Skeletal muscle cell (primary cell): ENCODE measurements around the gene NBPF1.
"Not testable (repeated sequence)": the region's sequence is repeated elsewhere in the genome, so short reads cannot be mapped to it uniquely, and the experiment has no call there.

ENCODE experiments used
- DNase-seq: peaks from one replicate; pipeline ENCODE4 v3.0.0-alpha.2; 2010; ENCODE audit warnings: low read depth
- H3K4me3 ChIP-seq: 2 replicates; pipeline ENCODE4 v1.5.1; 2011; ENCODE audit warnings: low read depth, mild to moderate bottlenecking, control low read depth, low read length, moderate library complexity

The NBPF1 gene

DNA sequence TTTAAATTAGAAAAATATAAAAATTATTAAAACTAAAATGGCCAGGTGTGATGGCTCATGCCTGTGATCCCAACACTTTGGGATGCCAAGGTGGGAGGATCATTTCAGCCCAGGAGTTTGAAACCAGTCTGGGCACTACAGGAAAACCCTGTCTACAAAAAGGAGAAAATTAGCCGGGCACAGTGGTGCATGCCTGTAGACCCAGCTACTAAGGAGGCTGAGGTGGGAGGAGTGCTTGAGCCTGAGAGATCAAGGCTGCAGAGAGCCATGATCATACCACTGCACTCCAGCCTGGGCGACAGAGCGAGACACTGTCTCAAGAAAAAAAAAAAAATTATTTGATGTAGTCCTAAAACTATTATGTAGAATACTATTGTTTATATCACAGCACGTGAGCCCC is 3.6 kb downstream of the NBPF1 start:
- not testable (repeated sequence) for H3K4me3 ChIP-seq

DNA sequence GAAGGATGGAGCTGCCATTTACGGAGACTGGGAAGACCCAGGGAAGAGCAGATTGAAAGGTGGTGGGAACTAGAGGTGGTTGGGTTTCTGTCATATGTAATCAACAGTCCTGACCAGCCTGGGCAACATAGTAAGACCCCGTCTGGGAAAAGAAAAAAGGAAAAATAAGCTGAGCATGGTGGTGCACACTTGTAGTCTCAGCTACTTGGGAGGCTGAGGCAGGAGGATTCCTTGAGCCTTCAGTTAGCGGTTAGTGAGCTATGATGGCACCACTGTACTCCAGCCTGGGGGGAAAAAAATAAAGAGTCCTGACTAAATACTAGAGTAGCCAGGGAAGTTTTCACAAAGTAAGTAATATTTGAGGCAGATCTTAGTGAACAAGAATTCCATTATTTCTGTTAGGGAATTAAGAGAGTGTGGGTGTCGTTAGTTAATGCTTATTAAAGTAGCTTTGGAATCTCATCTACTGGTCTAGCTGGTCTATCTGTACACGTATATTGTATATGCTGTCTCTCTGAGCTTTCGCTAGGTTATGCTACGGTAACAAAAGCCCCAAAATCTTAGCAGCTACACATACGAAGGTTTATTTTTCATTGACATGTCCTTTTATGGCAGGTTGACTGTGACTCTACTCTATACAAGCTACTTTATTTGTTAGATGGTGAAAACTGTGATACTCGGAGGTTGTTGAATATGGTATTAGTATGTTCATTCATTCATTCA is 4.4 kb downstream of the NBPF1 start:
- no peak for DNase-seq
- H3K4me3 ChIP-seq: no peak overlapping the region

More for the DNA sequence above, 3.6 kb downstream of the NBPF1 start:
- not testable (repeated sequence) for DNase-seq

DNA sequence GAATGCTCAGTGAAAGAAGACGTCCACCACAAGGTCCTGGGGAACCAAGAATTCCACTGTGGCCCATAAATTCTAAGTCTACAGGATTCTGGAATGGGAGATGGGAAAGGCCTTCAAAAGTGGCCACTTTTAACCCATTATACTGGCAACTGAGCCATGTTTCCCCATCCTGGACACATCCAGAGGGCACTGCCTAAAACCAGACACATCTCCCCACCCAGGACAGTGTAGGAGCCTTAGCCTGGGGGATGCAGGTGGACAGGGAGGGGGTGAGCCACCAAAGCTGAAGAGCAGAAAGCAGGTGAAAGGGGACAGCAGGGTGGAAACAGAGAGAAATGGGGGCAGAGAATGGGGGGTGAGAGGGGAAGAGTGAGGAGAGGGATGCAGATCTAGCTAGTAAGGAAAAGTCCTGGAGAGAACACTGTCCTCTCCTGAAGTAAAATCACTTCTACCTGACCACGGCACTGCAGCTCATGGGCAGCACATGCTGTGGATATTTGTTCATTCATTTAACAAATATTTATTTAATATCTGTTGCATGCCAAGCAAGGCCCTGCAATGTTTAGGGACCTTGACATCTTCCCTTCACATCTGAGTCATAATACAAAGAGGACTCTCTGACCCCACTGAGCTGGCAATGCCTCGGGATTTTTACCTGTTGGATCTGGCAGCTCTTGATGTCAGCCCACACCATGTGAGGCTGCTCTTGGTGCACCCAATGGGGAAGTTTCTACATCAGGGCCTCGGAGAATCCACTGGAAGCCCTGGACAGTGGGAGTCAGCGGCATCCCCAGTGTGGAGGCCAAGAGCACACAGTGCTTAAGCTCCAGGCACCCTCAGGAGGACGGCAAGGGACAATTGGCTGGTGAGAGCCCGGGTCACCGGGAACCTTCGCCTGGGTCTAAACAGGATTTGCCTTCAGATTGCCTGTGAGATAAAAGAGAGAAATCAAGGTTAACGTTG is 5.2 kb downstream of the NBPF1 start:
- DNase-seq, H3K4me3 ChIP-seq: not testable (repeated sequence)

DNA sequence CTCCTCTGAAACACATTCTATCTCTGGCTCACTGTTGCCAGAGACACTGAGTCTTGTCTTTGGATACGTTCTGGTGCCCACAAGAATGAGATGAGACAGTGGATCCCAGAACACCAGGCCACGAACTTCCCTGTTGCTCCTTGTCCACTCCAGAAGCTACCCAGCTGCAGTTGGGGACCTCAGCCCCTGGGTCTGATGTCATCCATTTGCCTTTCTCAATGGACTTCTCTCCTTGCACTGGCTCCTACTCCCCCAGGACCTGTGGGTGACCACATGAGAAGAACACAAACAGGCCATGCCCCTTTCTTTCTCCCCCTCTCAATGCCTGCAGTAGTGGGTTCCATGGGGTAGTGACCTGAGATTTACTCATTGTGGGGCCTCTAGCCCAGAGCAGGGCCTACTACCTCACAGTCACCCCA is 5.9 kb downstream of the NBPF1 start:
- DNase-seq: no peak
- H3K4me3 ChIP-seq: no peak overlapping the region

DNA sequence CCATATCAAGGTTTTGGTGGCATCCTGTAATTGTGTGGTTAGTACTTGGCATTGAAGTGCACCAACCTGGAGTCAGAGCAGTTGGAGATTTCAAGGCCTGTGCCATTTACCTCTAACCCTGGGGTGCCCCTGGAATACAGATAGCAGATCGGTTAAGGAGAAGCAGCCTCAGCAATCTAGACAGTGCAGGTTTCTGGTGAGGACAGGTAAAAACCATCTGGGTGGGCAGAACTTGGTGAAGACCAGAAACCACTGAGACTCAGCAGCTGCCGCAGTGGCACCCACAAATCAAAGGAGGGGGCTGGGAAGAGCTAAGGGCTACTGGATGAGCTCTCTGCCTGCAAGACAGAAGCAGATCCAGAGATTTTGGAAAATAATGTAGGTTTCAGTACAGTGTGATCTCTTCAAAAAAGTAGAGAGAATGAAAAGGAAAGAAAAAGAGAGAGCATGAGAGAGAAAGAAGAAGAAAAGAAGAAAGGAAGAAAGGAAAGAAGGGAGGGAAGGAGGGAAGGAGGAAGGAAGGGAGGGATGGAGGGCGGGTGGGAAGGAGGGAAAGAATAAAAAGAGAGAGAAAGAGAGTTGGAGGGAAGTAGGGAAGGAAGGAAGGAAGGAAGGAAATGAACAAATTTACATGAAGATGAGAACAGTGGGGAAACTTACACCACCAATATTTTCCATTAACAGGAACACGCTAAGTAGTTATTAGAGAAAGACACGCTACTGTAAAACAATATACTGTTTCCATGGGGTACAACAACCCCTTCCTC is 6.5 kb downstream of the NBPF1 start:
- not testable (repeated sequence) for DNase-seq

DNA sequence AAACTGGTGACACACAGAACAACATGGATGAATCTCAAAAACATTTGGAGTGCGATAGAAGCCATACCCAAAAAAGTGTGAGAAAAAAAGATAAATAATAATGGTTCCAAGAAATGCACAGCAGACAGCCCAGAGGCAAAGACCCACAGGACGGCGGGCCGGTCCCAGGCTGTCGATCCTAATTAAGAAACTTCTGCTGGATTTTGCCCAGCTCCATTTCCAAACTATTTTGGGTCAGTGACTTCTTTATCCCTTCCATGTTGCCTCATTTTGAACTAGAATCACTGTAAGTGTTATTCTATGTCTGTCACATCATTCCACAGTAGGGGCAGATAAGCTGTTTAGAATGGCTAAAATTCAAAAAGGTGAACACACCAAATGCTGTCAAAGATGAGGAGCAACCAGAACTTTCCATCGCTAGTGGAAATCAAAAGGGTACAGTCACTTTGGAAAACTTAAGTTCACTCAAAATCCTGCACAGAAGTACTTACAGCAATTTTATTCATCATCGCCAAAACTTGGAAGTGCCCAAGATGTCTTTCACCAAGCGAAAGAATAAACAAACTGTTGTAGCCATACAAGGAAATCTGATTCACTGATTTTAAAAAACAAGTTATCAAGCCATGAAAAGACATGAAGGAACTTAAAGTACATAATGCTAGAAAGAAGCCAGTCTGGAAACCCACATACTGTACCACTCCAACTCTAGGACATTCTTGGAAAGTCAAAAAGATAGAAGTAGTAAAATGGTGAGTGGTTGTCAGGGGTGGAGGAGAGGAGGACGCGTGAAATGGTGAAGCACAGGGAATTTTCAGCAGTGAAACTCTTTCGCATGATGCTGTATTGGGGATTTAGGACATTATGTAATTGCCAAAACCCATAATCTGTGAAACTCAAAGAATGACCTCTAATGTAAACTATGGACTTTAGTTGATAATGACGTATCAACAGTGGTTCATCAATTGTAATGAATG is 7.5 kb downstream of the NBPF1 start:
- no peak overlapping the region for H3K4me3 ChIP-seq
- DNase-seq: no peak

More for the DNA sequence above, 6.5 kb downstream of the NBPF1 start:
- H3K4me3 ChIP-seq: not testable (repeated sequence)

DNA sequence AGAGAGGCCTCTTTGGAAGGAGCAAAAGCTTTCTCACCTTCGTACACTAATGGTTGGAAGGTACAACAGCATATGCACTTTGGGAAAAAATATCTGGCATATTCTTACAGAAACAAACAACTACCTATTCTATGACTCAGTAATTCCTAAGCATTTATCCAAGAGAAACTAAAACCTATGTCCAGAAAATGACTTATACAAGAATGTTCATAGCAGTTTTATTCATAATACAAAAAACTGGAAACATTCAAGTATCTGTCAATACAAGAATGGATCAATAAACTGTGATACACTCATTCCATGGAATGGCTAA is 8.2 kb downstream of the NBPF1 start:
- DNase-seq: no peak
- H3K4me3 ChIP-seq: no peak overlapping the region

DNA sequence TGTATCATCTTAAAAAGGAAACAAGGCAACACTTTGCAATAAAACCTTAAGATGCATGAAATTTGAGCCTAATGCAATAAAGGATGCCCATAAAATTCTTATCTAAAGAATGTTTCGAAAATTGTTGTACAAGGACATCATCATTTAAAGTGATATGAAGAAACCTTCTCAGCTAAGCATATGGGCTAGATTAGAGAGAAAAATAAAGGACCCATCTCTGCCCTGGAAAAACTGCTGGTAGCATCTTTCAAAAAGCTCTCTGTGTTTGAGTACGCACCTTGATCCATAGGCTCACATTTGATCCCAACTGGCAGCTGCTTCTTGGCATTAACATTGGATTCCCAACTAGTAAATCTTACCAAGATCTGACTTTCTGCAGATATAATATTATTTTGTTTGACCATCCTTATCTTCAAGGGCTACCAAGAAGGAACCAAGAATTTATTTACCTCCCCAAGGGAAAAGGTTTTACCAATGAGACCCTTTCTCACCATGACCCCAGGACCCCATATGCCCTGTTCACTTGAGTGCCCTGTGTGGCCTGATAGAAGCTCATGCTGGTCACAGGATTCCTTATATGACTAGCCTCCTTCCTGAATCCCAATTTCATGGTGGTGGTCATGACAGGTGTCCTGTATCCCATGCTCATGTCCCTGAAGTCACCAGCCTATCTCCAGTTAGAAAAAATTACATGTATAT is 8.7 kb downstream of the NBPF1 start:
- not testable (repeated sequence) for DNase-seq, H3K4me3 ChIP-seq

DNA sequence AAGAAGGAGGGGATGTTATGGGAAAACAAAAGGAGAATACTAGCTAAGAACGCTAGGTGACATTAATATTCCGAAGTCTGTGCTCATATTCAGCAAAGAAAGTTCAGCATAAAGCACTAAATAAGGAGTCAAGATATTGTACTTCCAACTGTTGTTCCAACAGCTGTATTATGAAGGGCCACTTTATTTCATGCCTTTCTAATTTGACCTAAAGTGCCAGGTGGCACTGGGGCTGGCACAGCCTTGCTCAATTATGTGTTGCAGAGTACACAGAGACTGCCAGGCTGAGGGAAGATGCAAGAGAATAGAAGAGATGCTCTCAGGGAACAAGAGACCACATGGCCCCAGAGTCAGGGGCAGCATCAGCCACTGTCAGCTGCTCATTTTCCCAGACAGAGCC is 9.7 kb downstream of the NBPF1 start:
- not testable (repeated sequence) for DNase-seq, H3K4me3 ChIP-seq

DNA sequence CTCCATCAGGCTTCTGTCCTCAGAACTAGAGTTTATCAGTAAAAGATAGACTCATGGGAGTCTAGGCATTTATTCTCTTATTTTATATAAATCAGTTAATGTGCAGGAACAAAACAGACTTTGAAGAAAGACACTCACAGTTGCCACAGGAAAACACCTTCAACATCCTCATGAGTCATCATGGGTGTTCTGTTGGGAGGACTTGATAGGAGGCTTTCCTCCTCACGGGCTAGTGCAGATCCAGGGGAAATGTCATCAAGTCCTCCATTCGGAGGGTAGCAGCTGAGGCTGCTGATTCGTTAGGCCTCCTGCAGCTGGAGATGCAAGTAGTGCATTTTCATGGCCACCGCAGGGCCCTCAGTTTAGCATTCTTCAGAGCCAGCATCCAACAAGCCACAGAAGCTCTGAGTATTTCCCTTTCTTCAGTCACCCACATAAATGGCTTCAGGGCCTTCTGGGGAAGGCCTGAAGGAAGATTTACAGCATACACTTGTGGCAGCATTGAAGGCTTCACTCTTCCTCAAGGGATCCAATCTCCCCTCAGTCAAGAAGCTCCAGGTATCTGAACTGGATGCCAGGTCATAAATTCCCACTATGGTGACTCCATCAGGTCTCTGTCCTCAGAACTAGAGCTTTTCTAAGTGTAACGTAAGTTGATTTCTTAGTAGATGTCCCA is 10.9 kb downstream of the NBPF1 start:
- not testable (repeated sequence) for DNase-seq, H3K4me3 ChIP-seq

DNA sequence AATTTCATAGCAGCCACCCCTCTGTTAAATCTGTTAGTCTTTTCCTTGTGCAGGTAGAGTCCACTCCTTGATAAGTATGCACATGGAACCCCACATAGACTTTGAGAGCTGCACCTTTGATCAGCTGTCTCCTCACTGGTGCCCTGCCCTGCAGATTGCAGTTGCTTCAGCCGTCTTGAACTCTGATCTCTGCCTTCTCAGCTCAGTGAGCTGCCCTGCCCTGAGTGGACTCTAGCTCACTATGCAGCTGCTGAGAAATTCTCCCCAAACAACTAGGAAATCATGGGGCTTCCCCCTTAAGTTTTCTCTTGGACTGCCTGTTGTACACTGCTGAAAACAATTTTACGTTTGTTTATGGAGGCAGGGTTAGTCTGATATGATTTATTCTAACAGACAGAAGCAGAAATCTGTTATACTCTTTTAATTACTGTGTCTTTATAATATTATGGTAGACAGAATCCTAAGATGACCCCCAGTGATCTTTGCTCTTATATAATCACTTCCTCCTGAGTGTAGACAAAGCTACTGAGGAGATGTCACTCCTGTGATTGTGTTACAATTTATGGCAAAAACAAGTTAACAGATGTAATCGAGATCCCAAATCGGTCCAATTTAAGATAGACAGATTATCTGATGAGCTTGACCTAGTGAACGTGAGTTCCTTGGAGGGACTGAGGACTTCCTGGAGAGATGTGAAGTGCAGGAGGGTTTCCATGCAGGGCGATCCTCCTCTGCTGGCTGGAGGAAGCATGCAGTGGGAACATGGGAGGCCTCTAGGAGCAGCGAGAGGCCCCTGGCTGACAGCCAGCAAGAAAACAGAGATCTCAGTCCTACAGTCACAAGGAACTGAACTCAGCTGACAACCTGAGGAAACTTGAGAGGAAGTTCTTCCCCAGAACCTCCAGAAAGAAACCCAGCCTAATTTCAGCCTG is 12.2 kb downstream of the NBPF1 start:
- not testable (repeated sequence) for H3K4me3 ChIP-seq

DNA sequence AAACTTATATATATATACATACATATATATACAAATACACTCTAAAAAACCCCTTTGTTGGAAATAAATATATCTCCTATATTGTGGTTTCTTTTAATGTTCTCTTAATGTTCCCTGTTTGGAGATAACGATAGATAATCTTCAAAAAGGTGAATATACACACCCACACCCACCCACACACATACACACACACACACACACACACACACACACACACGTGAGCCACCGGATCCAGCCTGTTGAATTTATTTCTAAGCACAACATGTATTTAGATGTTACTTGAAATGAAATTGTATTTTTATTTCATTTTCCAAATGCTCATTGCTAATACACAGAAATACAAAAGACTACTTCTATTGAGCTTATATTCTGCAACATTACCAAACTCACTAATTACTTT is 14.0 kb downstream of the NBPF1 start:
- H3K4me3 ChIP-seq, DNase-seq: not testable (repeated sequence)

More for the DNA sequence above, 12.2 kb downstream of the NBPF1 start:
- not testable (repeated sequence) for DNase-seq

DNA sequence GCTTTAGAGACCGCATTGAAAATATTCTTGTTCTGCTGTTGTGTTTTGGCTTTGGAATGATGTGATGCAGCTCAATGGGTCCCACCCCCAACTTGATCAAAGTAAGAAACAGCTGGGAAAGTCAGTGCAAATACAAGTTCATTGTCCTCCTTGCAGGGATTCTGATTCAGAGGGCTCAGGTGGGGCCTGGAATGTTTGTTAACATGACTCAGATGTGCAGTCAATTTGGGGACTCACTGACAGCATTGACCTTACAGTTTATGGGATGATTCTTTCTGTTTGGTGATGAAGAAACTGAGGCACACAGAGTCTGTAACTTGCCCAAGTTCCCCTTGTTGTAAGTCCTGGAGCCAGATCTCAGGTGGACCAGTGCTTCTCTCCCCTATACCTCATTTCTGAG is 18.1 kb downstream of the NBPF1 start:
- not testable (repeated sequence) for H3K4me3 ChIP-seq, DNase-seq

DNA sequence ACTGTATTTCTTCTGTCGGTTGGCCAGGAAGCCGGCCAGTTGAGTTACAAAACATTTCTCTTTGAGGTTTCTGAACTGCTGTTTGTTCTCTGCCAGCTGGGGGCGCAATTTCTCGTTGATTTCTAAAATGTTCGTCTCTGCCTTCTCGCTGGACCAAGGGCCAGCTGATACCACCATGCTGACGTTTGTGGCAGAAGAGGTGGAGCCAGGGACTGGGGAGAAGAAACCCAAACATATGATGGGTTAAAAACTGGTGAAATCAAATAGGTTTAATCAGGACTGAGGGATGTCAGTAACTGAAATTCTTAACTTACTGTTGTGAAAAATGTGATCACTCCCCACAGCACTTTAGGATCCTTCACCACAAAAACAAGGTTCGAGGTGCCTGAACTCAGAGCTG is 21.5 kb downstream of the NBPF1 start:
- DNase-seq, H3K4me3 ChIP-seq: not testable (repeated sequence)

DNA sequence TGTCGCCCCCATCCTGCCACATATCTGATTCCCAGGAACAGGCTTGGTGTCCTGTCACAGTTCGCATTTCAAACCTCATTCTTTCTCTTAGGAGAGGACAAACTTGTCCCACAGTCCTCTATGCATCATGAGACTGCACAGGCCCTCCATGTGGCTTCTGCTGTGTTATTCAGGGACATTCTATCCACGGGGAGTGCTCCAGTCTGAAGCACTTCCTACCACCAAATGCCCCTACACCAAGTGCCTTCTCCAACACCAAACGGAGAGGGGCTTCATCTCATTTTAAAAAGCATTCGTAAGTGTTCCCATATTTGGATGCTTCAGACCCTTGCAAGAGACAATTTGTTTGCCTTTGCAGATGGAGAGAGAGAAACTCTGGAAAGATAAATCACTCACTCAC is 25.3 kb downstream of the NBPF1 start:
- DNase-seq, H3K4me3 ChIP-seq: not testable (repeated sequence)

DNA sequence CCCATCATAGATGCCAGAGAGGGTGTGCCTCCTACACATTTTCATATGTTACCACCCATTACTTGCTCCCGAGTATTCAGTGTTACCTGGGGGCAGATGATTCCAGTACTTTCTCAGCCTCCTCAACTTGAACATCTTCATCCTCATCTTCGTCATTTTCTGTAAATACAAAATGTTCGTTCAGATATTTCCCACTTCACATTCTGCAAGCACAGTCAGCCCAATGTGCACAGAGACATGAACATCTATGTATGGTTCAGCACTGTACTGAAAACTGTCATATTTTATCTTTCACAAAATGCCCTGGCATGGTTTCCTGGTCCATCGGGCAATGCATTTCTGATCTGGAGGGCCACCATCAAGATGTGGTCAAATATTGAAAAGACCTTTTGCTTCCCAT is 25.7 kb downstream of the NBPF1 start:
- DNase-seq, H3K4me3 ChIP-seq: not testable (repeated sequence)

DNA sequence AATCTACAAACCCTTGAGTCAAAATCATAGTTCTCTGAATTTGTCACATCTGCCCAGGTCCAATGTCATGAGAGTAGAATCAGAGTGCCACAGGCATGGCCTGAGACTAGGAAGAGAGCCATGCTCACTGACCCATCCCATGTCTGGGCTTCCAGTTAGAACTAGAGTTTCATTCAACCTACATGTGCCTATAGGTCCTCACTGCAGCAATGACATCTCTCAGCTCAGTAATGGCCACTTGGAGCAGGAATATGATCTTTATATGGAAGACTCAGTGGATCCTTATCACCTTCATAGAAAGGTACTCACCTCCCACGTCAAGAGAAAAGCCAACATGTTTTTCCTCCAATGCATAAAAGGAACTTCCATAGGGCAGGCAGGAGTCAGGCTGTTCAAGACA is 48.0 kb downstream of the NBPF1 start:
- not testable (repeated sequence) for DNase-seq, H3K4me3 ChIP-seq
